ENCODE measurements around the gene TRIM52. TPM values are rescaled to one million over a fixed set of nuclear protein-coding genes. Genes with fewer than 3 reads are reported as not detected.

Gene TRIM52
- total and polyA plus RNA-seq, 9 of the 15 experiments (the other 6 are each of a cell fraction or from before 2014, with no cell fraction given): 3.3 to 21.9 (median 13.5) TPM

DNA sequence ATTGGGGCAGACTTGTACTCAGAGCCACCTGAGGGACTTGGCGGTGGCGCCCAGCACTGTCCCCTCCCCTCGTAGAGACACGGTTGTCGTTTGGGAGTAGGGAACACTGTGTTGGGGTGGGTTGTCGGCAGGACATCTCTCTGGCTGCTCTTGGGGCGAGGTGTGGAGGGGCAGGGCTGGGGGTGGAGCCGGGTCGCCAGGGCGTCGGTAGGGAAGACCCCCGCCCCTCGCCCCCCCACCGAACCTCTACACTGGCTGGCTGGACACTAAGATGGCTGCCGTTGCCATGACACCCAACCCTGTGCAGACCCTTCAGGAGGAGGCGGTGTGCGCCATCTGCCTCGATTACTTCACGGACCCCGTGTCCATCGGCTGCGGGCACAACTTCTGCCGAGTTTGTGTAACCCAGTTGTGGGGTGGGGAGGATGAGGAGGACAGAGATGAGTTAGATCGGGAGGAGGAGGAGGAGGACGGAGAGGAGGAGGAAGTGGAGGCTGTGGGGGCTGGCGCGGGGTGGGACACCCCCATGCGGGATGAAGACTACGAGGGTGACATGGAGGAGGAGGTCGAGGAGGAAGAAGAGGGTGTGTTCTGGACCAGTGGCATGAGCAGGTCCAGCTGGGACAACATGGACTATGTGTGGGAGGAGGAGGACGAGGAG lies 37.1 kb downstream of the TRIM52 start (continued):
- TF ChIP-seq, protein P1, sequence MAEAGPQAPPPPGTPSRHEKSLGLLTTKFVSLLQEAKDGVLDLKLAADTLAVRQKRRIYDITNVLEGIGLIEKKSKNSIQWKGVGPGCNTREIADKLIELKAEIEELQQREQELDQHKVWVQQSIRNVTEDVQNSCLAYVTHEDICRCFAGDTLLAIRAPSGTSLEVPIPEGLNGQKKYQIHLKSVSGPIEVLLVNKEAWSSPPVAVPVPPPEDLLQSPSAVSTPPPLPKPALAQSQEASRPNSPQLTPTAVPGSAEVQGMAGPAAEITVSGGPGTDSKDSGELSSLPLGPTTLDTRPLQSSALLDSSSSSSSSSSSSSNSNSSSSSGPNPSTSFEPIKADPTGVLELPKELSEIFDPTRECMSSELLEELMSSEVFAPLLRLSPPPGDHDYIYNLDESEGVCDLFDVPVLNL (CRISPR knock-in tag; IDR thresholded peaks at IDR 0.05; ENCODE audit: low read depth): 0 out of 2 replicates have a peak, but pooled peaks have one; percentile 13
- TF ChIP-seq TCF7 (IDR thresholded peaks at IDR 0.05; ENCODE audit: borderline replicate concordance): no peak
- TF ChIP-seq, protein P2, sequence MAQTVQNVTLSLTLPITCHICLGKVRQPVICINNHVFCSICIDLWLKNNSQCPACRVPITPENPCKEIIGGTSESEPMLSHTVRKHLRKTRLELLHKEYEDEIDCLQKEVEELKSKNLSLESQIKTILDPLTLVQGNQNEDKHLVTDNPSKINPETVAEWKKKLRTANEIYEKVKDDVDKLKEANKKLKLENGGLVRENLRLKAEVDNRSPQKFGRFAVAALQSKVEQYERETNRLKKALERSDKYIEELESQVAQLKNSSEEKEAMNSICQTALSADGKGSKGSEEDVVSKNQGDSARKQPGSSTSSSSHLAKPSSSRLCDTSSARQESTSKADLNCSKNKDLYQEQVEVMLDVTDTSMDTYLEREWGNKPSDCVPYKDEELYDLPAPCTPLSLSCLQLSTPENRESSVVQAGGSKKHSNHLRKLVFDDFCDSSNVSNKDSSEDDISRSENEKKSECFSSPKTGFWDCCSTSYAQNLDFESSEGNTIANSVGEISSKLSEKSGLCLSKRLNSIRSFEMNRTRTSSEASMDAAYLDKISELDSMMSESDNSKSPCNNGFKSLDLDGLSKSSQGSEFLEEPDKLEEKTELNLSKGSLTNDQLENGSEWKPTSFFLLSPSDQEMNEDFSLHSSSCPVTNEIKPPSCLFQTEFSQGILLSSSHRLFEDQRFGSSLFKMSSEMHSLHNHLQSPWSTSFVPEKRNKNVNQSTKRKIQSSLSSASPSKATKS (CRISPR knock-in tag; IDR thresholded peaks at IDR 0.05): no peak
- no peak for TF ChIP-seq SIN3B (IDR thresholded peaks at IDR 0.05; ENCODE audit: low read depth)
- TF ChIP-seq MED1 (CRISPR knock-in tag; IDR thresholded peaks at IDR 0.05; ENCODE audit: borderline replicate concordance): no peak
- TF ChIP-seq TEAD2 (tag; IDR thresholded peaks at IDR 0.05): no peak
- no peak for TF ChIP-seq SMAD3 (CRISPR knock-in tag; conservative IDR thresholded peaks at IDR 0.05)
- TF ChIP-seq POLR2G (IDR thresholded peaks at IDR 0.05; ENCODE audit: low read depth, low read length): peak; percentile 81; the same call in 1 of the 2 replicates
- TF ChIP-seq ZNF3 (CRISPR knock-in tag; IDR thresholded peaks at IDR 0.05): no peak
- peak; percentile 56 to 93 (median 84) for TF ChIP-seq YY1 (IDR thresholded peaks at IDR 0.05; ENCODE audit: borderline replicate concordance in 1 of 3, control insufficient read depth in 1 of 3, extremely low read depth in 1 of 3, insufficient read depth in 3 of 3, insufficient read length in 1 of 3, insufficient replicate concordance in 2 of 3, low read depth in 1 of 3, low read length in 2 of 3)
- TF ChIP-seq FOXM1 (IDR thresholded peaks at IDR 0.05; ENCODE audit: low read depth): no peak
- TF ChIP-seq FOXM1 (CRISPR knock-in tag; IDR thresholded peaks at IDR 0.05; ENCODE audit: low read depth): no peak
- TF ChIP-seq JUN (IDR thresholded peaks at IDR 0.05; ENCODE audit: borderline replicate concordance, low read depth, low read length): no peak
- no peak for TF ChIP-seq JUN (CRISPR knock-in tag; IDR thresholded peaks at IDR 0.05; ENCODE audit: borderline replicate concordance)
- TF ChIP-seq PTBP1 (IDR thresholded peaks at IDR 0.05; ENCODE audit: low read depth, low read length): no peak
- TF ChIP-seq HDAC8 (tag; IDR thresholded peaks at IDR 0.05): no peak
- TF ChIP-seq LEF1 (IDR thresholded peaks at IDR 0.05): no peak
- no peak for TF ChIP-seq SMARCB1 (IDR thresholded peaks at IDR 0.05; ENCODE audit: insufficient read length, low read depth)
- TF ChIP-seq BRD9 (IDR thresholded peaks at IDR 0.05; ENCODE audit: low read depth, partially characterized antibody): no peak
- TF ChIP-seq, protein P3, sequence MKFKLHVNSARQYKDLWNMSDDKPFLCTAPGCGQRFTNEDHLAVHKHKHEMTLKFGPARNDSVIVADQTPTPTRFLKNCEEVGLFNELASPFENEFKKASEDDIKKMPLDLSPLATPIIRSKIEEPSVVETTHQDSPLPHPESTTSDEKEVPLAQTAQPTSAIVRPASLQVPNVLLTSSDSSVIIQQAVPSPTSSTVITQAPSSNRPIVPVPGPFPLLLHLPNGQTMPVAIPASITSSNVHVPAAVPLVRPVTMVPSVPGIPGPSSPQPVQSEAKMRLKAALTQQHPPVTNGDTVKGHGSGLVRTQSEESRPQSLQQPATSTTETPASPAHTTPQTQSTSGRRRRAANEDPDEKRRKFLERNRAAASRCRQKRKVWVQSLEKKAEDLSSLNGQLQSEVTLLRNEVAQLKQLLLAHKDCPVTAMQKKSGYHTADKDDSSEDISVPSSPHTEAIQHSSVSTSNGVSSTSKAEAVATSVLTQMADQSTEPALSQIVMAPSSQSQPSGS (CRISPR knock-in tag; IDR thresholded peaks at IDR 0.05): no peak
- no peak for TF ChIP-seq WHSC1 (IDR thresholded peaks at IDR 0.05; ENCODE audit: low read length)
- TF ChIP-seq TGIF2 (CRISPR knock-in tag; IDR thresholded peaks at IDR 0.05): no peak
